NCI-H1930 (cell line): ENCODE measurements around the gene VPS41.
A peak's percentile ranks its signal among the peaks of the same experiment; 100 is the strongest.

ENCODE experiments used
- DNase-seq, 2 experiments: peaks; one replicate each; lab custom pipeline; 2025; lab: John Stamatoyannopoulos, UW

VPS41 gene

DNA sequence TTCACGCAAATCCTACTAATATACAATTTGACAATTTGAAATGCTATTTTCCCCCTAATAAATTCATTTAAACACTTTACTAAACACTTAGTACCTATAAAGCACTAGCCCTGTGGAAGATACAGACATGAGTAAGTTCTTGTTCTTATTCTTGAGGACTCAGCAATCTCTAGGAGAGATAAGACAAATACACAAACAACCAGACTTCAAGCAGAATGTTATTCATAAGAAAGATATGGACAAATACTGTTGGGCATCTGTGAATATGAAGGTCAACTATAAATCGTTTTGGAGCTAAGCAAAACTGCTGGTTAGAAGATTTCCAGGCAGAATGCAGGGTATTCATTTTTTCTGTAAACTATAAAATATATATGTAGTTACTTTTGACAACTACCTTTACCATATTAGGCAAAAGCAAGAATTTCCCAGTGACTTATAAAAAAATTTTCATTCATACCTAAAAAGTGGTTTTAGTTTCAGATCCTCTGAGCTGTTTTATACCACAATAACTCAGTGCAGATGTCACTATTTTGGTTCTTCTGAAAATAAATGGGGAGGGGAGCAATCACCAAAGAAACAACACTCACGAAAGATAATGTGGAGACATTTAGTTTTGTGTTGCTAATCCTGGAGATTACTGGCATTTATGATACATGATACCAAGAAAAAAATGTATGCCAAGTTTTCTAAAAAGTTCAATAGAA is 3.8 kb downstream of the VPS41 start:
- no peak for DNase-seq

- DNase-seq, result no peak
These were observed 5.9 kb downstream of the VPS41 start for GRCh38 chr7:38903057-38903456.

GRCh38 chr7:38902449-38902848 is 6.5 kb downstream of the VPS41 start:
- no peak for DNase-seq

GRCh38 chr7:38893061-38893460 is 15.9 kb downstream of the VPS41 start:
- DNase-seq, result no peak

DNA sequence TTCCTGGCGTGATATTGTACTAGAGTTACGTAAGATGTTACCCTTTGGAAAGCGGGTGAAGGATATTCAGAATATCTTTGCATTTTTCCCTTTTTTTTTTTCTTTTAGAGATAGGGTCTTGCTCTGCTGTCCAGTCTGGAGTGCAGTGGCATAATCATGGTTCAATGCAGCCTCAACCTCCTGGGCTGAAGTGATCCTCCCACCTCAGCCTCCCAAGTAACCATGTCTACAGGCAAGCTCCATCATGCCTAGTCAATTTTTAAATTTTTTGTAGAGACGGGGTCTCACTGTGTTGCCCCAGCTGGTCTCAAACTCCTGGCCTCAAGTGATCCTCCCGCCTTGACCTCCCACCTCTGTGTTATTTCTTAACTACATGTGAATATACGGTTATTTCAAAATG is 18.4 kb downstream of the VPS41 start:
- DNase-seq, result no peak

- no peak for DNase-seq
These were observed 19.0 kb downstream of the VPS41 start for GRCh38 chr7:38889872-38890432.

DNA sequence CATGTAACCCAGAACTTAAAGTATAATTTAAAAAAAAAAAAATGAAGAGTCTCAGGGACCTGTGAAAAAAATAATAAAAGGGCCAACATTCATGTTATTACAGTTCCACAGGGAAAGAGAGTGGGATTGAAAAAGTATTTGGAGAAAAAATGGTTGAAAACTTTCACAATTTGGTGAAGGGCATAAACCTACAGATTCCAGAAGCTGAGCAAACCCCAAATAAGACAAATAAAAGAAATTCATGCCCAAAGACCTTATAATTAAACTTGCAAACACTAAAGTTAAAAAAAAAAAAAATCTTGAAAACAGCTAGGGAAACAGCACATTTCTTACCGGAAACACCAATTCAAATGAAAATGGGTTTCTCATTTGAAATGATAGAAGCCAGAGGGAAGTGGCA is 19.9 kb downstream of the VPS41 start:
- DNase-seq, result no peak

- no peak for DNase-seq
These were observed 22.7 kb downstream of the VPS41 start for GRCh38 chr7:38886265-38886664.

DNA sequence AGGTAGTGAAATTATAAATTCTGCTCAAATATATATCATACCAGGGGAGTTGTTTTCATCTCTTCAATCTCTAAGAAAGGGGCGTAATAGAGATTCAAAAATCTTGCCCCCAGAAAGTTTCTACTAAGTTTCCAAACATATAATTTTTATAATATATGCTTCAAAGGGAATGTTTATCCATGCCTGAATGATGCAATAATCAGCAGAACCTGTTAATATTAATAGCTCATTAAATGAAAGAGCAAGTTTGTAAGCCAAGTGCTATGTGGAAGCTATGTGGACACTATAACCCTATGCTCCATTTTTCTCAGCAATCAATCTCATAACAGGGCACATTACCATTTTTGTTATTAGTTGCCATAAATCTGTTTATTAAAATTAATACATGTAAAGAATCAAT is 25.3 kb downstream of the VPS41 start:
- DNase-seq, result no peak

DNA sequence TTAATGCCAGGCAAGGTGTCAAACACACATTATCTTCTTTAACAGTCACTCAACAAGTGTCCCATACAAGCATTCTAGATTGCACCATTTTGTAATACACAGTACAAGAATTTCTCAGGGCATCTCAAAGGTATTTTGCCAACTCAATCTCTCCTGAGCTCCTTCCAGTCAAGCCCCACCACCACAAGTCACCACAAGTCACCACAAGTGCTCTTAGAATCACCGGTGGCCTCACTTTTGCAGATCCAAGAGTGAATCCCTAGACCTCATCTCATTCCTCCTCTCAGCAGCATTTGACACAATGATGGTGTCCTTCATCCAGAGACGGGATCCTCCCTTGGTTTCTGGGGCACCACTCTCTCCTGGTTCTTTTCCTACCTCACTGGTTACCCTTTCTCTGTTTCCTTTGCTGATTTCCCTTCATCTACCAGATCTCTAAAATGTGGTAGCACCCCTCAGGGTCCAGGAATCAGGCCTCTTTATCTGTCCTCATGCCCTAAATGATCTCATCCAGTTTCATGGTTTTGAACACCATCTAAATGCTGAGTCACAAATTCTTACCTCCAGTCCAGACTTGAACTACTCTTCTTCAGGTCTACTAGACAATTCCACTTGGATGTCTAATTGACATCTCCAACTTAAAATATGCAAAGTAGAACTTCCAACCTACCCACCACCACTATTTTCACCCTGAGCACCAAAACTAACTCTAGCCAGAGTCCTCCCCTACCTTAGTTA is 26.9 kb downstream of the VPS41 start:
- DNase-seq, result no peak

- DNase-seq, result no peak
These were observed 28.0 kb downstream of the VPS41 start for GRCh38 chr7:38881015-38881414.

DNA sequence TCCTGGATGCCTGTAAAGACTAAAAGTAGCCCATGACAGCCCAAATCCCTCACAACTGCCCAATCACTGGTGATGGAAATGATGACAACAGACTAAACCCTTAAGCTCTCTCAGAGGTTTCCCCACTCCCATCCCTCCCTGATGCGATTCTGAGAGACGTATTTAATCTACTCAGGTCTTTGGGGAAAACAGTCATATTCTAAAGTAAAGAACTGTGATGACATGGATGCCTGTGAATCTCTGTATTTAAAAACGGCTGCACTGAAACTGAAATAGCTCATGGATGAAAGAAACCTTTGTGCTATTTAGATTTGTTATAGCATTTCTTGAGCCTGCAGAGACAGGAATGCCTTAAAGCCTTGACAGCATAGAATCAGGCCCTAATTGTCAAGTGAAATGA is 28.5 kb downstream of the VPS41 start:
- no peak for DNase-seq

- no peak for DNase-seq
These were observed 29.0 kb downstream of the VPS41 start for GRCh38 chr7:38880035-38880434.

DNA sequence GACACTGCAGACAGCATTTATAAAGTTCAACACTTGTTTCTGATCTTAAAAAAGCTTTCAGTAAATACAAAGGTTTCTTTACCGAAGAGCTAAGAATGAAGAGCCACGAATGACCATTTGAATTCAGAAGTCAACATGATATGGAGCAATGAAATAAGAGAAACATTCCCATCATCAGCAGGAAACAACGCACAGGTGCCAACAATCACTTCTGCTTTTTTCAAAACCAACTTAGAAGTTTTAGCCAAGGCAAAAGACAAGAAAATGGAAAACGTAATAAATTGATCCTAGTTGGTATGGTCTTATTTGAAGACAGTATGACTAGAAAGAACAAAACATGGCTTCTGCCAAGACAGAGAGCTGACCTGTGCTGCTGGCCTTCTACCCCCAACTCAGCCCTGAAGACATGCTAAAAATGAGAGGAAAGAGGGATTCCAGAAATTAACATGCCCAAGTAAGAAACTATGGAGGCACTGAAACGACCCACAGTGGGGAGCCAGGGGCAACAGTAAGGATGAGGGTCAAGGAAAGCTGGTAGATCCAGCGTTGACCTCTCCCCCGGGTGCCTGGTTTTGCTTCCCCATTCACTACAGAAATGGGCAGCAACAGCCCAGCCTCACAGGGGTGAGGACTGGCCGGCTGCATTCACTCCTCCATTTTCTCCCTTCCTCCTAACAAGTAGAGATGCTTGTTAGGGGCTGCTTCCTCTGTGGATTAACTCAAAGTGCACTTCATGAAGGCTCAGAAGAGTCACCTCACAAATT is 30.1 kb downstream of the VPS41 start:
- no peak for DNase-seq

DNA sequence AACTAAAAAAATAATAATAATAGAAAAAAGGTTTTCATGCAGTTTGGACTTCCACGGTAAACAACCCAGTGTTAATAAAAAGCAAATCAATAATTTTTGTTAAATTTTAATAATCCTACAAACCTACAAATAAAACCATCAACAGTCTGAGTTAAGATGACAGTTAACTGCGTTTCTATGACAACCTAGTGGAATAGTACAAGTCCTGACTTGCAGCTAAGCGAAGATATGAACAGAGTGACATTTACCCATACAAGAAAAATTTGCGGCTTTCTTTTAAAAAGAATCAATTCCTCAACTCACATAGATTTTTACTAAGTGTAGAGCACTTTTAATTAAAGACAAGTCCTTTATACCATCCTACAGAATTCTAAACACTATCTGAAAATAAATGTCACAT is 35.6 kb downstream of the VPS41 start:
- no peak for DNase-seq

DNA sequence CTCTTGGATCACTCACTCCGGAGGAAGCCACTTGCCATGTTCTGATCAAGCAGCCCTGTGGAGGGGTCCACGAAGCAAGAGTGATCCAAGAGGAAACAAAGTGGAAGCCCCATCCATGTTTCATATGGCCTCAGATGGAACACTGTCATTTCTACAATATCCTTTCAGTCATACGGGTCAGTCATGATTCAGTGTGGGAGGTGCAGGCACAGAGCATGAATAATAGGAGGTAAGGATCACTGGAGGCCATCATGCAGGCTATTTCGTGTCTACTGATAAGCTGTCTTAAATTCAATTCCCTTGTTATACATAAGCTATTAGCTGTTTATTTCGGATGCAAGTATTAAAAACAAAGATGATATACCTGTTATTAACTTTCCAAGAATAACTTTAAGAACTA is 36.8 kb downstream of the VPS41 start:
- DNase-seq, result no peak

DNA sequence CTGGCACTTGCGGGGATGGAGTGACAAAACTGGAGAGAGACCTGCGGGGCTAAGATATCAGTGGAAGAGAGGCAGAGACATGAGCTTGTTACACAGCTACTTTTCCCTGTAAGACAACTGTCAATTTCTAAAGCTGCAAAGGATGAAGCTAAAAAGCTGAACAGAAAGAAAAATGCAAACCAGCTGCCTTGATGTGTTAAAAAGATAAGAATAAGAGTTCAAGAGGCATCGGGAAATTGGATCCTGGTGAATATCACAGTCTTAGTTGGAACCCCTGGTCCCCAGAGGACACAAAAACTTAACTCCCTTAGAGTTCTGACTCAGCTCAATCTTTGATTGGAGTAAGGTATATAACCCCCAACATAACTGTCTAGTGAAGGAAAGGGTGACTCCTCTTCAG is 38.8 kb downstream of the VPS41 start:
- no peak for DNase-seq

GRCh38 chr7:38863601-38864291 is 45.2 kb downstream of the VPS41 start:
- DNase-seq, result peak; percentile 72 to 77

DNA sequence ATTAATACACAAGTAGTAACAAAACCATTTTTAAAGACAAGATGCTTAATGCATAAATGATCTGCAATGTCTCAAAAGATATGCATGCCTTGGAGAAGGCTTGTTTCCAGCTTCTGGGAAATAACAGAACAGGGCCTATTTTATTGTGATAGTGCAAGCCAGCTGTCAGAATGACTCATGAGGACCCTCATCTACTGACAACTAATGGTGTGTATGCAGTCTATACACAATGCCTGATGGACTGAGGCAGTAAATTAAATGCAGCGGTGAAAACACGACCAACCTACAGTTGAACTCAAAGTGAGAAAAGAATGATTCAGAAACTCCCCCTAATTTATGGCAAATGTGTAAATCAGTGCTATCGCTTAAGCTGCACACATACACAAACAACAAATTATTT is 46.3 kb downstream of the VPS41 start:
- DNase-seq, result no peak

DNA sequence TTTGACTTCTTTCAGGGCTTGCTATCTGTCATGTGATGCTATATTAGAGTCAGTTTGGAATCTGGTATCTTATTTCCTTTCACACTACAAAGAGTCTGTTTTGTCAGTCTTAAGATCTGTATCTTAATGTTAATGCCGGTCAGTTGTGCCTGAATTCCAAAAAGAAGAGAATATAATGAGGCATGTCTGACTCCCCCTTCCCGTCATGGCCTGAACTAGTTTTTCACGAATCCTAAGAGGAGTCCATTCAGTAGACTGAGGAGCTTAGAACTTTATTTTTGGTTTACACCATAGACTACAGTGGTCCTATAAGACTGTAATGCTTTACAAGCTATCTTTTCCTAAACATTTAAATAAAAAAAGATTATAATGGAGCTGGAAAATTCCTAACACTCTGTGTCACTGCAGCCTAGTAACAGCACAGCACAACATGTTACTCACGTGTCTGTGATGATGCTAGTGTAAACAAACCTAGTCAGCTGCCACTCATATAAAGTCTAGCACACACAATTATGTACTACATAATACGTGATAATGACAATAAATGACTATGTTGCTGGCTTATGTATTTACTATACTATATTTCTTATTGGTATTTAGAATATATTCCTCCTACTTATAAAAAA is 50.6 kb downstream of the VPS41 start:
- DNase-seq, result no peak

- DNase-seq, result no peak
These were observed 53.1 kb downstream of the VPS41 start for GRCh38 chr7:38855867-38856266.

DNA sequence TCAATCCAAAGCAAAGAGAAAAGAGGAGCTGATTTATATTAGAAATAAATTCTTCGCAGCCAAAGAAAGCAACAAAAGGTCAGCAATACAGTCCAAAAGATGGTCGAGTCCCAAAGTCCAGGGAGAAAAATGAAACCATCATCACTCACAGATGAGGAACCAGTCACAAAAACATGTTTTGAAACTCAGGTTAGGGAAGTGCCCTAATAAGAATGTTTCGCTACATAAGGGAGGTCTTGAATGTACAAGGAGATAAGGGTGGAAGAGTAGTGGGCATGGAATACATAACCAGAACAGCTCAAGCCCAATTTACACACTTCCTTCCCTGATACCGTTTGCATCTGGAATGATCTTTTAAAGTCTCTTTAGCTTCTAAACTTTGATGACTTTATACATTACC is 53.6 kb downstream of the VPS41 start:
- DNase-seq, result no peak
